ENCODE data around the gene NPAS2.

NPAS2 gene

DNA sequence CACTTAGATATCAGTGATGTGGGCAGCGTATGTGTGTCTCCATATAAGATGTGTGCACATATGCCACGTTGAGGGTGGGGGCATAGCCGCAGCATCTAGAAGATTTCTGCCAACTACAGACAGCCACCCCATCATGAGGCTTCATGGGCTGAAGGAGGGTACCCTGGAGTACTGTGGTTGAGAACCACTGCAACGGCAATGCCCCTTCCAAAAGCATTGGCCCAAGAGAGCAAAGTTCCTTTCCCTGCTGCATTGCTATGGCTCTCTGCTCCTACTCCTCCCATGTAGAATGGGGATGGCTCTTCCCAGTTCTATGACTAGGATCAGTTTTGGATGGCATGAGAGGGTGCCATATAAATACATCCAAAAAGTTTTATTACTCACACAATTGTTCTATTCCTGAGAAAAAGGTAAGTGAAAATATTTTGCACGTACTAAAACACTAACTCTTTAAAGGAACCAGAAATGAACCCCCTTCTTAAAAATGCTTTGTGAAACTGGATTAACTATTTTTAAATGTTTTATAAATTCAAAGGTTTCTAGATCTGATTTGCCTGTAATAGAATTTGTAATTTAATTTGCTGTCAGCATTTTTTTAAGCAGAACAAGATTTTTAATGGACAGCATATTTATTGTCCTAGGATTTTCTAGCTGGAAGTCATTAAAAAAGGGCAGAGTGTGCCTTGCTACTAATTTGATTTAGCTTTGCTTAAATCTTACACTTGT, 177.7 kb downstream of the NPAS2 start:
- DNase-seq = no peak

DNA sequence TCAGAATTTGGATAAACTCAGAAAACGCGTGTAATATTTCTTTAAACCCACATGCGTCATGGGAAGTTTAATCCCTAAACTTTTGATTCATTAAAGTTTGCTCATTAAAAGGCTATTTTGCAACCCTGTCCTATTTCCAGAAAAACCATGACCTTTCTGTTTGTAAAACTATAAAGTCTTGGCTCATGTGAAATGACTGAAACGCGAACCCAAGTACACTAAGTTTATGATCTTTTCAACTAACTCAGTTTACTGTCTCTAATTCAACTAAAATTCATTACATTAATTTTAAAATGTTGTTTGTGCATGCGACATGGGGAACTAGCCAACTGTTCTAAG, 178.3 kb downstream of the NPAS2 start:
- DNase-seq = no peak

DNA sequence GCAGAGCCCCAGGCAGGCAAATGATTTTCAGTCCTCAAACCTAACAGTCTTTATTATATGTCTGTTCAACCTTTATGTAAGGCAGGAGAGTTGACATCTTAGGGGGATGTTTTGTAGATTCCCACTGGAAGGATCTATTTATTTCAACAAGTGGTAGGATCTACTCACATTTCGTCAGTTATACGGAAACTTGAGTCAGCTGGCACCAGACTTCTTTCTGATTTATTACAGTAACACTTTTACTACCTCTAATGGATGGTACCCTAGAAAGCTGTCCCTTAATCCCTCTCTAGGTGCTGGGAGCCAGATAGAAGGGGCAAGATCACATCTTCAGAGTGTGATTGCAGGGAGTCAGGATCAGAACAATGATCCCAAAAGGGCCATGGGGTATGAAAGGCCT, 180.1 kb downstream of the NPAS2 start:
- no peak for DNase-seq

DNA sequence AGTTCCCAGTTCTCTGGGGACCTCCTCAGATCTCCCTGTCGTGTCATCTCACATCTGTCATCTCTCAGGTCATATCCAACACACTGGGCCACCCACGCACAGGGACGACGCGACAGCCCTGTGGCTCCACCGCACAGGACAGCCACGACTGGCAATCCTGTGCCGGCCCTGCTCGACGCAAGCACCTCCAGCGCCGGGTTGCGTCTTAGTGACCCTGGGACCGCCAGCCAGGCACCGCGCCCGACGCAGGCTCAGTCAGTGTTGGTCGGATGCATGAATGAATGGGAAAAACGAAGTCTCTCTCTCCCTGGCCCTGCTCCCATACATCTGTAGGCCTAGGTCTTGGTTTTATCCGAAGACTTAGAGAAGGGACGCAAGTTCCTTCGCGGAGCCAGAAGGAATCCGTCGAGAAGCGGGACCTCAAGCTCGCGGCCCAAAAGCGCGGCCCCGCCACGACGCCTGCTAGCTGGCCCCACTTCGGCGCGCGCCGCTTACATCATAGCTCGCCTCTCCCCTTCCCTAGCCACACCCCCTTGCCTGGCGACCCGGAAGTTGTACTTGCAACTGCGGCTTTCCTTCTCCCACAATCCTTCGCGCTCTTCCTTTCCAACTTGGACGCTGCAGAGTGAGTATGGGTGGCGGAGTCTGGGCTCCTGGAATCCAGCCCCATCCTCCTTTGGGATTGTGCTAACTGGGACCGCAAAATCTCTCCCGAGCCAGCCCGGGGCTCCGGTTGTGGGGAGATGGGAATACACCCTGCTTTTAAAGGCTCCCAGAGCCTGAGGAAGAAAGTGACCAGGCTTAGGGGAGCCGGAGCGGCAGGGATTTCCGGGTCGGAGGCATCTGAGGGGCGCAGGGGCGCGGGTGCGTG, 182.0 kb downstream of the NPAS2 start, which contains the start of gene RPL31:
Gene RPL31, plus strand, starts transcription at position 599 of the 871 bp plus-strand sequence. CDS start 413 bp downstream, outside the sequence.
- DNase-seq = peak; percentile 99

DNA sequence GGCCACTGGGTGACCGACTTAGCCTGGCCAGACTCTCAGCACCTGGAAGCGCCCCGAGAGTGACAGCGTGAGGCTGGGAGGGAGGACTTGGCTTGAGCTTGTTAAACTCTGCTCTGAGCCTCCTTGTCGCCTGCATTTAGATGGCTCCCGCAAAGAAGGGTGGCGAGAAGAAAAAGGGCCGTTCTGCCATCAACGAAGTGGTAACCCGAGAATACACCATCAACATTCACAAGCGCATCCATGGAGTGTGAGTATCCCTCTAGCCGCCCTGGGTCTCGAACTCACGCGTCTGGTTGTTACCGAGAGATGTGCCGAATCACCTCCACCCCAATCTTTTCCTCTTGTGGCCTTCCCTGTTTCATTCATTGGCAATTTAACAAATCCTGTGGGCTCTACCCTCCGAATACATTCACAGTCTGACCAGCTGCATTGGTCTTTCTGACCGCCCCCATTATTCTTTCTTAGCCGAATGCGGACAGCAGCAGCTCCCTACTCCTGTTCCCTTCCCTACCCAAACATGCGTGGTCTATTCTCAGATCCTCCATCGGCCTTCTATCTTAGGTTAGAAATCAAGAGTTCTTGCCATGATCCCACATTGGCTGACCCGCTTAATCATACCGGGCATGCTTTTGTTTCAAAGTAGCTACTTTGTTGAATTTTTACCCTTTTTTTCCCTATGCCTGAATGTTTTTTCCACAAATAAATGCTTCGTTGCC, 182.8 kb downstream of the NPAS2 start:
- DNase-seq = peak; percentile 46

DNA sequence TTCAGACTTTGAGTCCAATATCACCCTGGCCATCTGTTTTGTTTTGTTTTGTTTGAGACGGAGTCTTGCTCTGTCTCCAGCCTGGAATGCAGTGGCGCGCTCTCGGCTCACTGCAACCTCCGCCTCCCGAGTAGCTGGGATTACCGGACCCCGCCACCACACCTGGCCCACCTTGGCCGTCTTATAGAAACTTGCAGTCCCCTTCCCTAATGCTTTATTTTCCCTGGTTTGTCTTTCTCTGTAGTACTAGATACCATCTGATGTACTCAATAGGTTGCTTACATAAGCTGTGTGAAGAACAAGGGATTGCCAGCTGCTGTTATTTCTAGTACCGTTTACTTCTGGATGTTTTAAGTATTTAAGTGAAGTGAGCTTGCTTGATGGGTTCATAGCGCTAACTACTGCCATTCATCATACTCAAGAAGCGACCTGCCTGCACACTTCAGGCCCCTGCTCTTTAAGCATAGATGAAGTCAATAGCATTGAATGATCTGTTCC, 183.4 kb downstream of the NPAS2 start:
- peak; percentile 27 for DNase-seq

DNA sequence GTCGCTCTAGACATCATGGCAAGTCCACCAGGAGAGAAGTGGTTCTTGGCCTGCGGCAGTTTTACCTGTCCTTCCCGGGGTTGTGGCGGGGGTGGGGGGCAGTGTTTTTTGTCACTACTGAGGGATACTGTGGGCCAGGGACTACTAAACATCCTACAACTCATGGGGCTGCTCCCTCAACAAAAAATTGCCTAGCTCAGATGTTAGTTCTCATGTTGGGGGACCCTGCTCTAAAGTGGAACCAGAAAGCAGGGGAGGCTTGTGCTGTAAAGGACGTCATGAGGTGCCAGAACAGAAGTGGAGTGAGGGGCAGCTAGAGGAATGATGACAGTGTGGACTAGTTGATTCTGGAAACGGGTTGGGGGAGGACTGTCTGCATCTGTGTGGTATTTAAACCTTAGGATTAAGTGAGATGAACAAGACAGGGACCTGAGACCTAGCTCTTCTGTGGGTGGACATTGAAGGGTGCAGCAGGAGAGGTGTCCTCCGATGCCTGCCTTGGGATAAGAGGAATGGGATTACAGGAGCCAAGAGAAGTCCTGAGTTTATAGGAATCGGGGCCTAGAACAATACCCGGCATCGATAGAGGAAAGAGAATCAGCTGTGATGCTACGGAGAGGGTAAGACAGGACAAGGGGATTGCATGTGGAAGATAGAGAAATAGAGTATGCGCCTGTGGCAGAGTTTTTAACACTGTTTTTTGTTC, 184.8 kb downstream of the NPAS2 start:
- no peak for DNase-seq

DNA sequence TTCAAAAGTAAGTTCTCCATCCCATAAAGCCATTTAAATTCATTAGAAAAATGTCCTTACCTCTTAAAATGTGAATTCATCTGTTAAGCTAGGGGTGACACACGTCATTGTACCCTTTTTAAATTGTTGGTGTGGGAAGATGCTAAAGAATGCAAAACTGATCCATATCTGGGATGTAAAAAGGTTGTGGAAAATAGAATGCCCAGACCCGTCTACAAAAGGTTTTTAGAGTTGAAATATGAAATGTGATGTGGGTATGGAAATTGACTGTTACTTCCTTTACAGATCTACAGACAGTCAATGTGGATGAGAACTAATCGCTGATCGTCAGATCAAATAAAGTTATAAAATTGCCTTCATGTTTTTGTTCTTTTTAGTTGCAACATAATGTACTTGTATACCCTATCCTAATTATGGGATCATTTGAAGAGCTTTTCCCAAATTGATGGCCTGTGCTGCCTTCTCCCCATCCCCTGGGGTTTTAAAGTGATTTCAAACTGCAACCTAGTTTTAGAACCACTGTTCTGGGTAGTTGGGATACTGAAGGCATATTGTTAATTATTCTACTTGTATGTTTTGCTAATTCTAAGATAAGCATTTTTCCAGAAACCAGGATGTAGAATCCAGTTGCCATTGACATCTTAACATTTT, 186.3 kb downstream of the NPAS2 start:
- DNase-seq = no peak

DNA sequence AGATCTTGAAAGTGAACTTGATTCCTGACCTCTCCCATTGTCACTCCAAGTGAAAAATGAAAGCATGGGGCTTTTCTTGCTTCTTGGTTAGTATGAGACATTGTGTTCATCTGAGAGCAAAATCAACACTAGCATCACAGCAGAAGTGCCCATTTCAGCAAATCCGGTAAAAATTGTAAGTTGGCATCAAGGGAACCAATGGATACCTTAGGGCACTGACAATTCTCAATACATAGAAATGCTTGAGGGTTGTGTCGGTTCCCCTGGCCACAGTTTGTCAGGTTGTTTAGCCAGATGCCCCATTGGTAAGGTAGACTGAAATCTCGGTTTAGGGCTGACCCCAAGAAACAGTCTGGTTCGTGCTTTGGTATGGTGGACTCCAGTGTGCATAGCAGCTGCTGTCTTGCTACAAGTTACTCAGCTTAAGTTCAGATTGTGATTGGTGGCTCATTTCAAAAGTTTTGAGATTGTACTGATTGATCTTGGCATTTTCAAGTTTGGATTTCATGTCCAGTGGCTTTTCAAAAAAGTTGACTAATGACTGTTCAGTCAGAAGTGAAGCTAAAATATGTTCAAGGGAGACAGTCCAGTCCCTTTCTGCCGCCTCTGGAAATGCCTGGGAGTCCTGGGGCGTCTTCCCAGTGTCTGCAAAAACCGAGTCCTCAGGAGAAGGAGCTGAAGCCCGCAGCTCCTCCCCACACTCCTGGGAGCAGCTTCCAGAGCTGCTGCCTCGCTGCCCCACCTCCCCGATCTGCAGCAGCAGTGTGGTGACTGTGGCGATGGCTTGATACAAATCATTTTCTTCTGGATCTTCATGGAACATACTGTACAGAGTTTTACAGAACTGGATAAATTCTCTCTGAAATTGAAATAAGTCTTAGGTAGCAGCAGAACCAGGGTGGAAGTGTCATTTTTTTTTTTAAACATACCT, 187.7 kb downstream of the NPAS2 start:
- DNase-seq = no peak

DNA sequence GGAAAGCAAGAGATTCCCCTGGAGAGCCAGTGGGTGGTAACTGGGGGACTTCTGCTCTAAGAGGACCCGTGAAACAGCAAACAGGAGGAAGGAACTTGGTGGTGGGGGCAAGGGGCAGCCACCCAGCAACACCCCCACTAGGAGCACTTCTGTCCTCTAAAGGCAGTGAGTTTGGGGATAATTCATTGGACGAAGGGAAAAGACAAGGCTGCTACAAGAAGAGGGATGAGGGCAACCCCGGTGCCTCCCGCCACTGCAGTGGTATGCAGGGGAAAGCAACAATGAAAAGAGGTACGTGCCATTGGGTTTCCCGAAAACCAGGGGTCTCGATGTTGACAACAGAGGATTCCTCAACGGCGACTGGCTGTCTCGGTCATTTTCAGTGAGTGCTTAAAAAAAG, 191.2 kb downstream of the NPAS2 start:
- no peak for DNase-seq

DNA sequence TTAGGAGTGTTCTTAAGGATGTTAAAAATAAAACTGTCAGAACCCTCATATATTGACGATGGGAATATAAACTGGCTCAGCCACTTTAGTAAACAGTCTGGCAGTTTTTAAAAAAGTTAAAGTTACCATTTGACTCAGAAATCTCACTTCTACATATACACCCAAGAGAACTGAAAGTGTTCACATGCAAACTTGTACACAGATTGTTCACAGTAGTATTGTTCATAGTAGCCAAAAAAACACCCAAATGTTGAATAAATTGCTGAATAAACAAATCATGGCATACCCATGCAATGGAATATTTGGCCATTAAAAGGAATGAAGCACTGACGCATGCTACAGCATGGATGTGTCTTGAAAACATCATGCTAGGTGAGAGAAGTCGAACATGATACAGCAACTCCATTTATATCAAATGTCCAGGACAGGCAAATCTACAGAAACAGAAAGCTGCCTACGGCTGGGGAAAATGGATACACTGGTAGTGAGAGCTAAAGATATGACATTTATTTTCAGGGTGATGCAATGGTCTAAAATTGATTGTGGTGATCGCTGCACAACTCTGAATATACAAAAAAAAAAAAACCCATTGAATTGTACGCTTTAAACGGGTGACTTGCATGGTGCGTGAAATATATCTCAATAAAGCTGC, 192.2 kb downstream of the NPAS2 start:
- DNase-seq = no peak

DNA sequence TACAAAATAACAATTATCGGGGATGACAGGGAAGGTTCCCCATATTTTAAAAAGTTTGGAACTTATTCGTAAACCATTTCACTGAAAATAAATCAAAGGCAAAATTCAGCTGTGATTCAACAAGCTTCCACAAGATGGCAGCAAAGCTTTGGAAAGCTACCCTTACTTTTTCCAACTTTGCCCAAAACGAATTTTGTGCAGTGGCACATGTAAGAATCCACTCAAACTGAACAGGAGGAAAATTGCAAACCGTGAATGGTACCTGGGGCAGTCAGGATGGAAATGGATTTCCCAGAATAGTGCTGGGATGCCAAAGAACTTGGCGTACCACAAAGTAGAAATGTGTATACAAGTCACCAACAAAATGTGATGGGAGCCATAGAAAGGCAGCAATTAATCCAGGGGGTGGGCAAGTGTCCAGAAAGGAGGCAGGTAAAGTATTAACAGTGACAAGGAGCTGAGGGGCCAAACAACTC, 192.8 kb downstream of the NPAS2 start:
- DNase-seq = peak; percentile 70

DNA sequence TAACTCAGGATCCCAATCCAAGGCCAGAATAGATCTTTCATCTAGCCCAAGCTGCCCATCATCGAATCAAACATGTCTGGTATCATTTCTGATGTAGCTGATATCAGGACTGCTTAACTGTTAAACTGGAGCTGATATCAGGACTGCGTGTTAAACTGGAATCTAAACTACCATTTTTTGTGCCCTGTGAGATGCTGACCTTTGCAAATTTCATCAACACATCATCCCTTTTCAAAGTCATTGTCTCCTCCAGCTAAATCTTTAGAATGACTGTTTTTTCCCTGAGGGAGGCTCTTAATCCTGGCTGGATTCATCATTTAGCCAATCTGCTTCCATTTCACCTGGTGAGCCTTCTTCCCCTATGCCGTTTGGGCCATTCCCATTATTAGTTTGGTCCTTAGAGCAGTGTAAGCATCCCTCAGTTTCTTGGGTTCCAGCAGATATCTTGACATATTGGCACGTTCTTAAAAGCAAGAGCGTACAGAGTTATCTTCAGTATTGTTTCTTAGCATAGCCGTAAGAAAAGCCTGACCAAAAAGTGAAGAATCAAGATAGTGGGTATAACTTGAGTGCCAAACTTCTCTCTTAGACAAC, 194.4 kb downstream of the NPAS2 start:
- no peak for DNase-seq

DNA sequence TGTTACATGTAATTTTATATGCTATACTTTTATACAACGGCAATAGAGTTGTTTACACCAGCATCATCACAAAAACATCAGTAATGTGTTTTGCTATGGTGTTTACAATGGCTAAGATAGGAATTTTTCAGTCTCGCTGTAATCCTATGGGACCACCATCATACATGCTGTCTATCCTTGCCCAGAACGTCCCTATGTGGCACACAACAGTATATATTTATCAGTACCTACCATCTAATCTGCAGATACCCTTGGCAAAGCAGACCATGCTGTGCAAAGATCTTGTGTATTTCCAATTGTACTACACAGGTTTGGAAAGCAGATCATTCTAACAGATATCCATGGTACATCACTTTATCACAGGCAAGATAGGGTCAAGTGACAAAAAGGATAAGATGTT, 197.4 kb downstream of the NPAS2 start:
- no peak for DNase-seq

DNA sequence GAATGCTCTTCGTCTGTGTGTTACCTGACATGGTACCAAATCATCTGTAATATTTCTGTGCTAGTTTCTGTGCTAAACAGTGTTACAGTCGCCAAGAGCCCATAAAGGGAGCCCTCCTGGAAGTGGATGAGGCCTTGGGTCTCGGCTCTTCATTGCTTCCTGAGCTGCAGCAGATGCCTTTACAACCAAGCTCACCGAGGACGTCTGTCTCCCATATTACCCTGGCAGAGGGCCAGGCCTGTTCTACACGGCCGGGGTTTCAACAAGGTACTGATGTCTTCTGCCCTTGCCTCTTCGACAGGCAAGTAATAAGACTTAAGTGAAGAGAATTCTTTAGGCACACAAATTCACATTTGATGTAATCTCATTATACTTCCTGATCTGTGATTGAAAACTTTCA, 199.0 kb downstream of the NPAS2 start:
- no peak for DNase-seq

DNA sequence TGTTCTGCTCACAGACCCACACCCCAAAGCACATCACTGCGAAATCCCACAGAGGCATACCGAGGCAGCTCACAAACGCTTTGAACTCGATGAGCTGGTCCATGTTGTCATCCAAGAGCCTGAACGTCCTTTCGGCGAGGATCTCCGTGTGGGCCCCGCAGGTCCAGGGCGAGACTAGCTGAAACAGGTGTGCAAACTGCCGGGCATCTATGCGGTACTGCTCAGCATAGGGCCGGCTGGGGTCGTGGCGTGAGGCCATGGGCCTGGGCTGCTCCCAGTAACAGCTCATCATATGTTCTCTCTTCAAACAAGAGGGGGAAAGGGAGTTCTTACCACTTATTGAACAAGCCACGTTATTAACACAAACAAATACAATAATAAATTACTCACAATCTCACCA, 202.3 kb downstream of the NPAS2 start:
- no peak for DNase-seq

DNA sequence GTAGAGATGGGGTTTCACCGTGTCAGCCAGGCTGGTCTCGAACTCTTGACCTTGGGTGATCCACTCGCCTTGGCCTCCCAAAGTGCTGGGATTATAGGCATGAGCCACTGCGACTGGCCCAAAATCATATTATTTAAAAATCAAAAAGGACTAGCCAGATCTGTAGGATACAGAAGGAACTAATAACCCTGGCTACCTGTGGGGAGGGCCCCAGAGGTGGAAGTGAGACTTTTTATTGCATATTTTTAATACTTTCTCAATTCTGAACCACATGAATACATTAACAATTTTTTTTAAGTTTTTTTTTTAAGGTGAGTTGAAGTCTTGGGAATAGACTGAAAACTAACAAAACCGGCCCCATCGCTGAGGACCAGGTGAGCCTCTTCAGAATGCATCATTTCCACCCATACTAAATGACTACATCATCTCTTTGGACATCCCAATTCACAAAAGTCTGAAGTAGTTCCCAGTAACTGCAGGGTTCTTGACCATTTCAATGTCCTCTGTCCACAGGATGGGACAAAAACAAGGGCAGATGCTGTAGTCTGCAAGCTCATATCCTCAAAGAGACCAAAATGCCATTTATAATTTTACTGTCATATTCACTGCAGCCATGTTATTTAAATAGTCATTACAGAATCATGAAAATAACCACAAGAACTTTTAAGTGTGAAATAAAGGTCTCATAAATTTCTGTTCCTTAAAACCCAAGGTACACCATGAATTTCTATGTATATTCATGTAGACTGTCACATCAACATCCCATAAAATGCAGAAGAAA, 203.6 kb downstream of the NPAS2 start:
- DNase-seq = no peak

DNA sequence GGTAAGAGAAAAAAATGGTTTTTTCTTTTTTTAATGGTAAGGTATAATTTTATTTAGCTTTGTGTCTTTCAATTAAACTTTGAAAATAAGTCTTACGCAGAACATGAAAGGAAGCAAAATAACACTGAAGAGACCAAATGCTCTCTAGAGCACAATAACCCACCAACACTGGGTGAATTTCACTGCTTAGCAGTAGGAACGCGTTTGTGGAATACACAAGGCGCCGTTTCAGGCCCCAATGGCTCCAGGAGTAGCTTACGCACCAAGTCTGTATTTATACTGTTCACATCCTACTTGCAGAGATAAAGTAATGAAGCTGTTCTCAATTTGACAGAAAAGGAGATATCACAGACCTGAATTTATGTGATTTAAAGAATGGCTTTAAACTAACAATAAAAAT, 205.6 kb downstream of the NPAS2 start:
- no peak for DNase-seq

DNA sequence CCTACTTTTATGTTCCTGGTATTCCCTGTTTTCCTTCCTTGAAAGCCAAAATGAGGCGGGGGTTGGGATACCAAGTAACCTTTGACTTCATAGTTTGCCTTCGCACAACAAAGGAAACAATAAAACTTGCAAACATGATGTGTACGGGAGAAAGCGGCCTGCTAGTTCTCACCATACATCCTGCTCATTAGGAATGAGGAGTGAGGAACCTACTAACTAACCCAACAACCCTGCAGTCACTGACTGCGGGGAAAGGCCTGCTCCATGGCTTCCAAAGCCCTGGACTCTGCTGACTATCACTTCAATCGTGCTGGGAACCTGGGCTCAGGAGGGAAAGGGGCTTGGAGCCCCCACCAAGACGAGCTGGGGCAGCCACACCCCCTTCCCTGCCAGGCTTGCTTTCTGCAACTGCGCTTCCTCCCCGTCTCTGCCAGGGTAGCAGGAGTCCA, 206.3 kb downstream of the NPAS2 start:
- DNase-seq = no peak

Measured in hematopoietic multipotent progenitor cell treated with erythropoietin and hydrocortisone succinate and interleukin-3 and kit ligand, for 6 days (in vitro differentiated cells).